Measurements from ENCODE around the gene MPP1.

The MPP1 gene

GRCh38 chrX:154804957-154805695 lies at the start of gene MPP1:
Gene MPP1 (minus strand): TSS chrX:154805485. CDS start chrX:154805373, 112 bp downstream.
- no peak for TF ChIP-seq FOXM1 (IDR thresholded peaks at IDR 0.05; ENCODE audit: borderline replicate concordance, low read depth)
- TF ChIP-seq MAX (IDR thresholded peaks at IDR 0.05): 0 out of 2 replicates have a peak, but pooled peaks have one; percentile 32

- no peak for TF ChIP-seq YY1 (IDR thresholded peaks at IDR 0.05; ENCODE audit: low read depth)
- no peak for TF ChIP-seq NFIC (IDR thresholded peaks at IDR 0.05)
- TF ChIP-seq CREB1 (IDR thresholded peaks at IDR 0.05; ENCODE audit: low read depth): no peak
- TF ChIP-seq TCF12 (IDR thresholded peaks at IDR 0.05; ENCODE audit: low read depth): no peak
- no peak for TF ChIP-seq TEAD4 (IDR thresholded peaks at IDR 0.05)
- no peak for TF ChIP-seq EP300 (IDR thresholded peaks at IDR 0.05; ENCODE audit: borderline replicate concordance)
- TF ChIP-seq RAD21 (IDR thresholded peaks at IDR 0.05; ENCODE audit: low read depth): no peak
- TF ChIP-seq REST (IDR thresholded peaks at IDR 0.05; ENCODE audit: low read depth): no peak
- TF ChIP-seq ZBTB7A (IDR thresholded peaks at IDR 0.05; ENCODE audit: low read depth): no peak
- no peak for TF ChIP-seq EGR1 (IDR thresholded peaks at IDR 0.05)
Observed at GRCh38 chrX:154850957-154851611, 45.8 kb upstream of the MPP1 start.

- TF ChIP-seq NFIC (IDR thresholded peaks at IDR 0.05) (no peak), RAD21 (IDR thresholded peaks at IDR 0.05; ENCODE audit: low read depth) (peak; percentile 72)
Observed at GRCh38 chrX:154840856-154841255, 35.6 kb upstream of the MPP1 start.

GRCh38 chrX:154836163-154836562 lies 30.9 kb upstream of the MPP1 start:
- TF ChIP-seq RAD21 (IDR thresholded peaks at IDR 0.05; ENCODE audit: low read depth) (no peak), EGR1 (IDR thresholded peaks at IDR 0.05) (no peak), REST (IDR thresholded peaks at IDR 0.05; ENCODE audit: low read depth) (no peak), ZBTB7A (IDR thresholded peaks at IDR 0.05; ENCODE audit: low read depth) (no peak), MAX (IDR thresholded peaks at IDR 0.05) (no peak), TAF1 (IDR thresholded peaks at IDR 0.05; ENCODE audit: low read depth) (no peak), CREB1 (IDR thresholded peaks at IDR 0.05; ENCODE audit: low read depth) (no peak), CEBPB (IDR thresholded peaks at IDR 0.05) (no peak), YY1 (IDR thresholded peaks at IDR 0.05; ENCODE audit: low read depth) (no peak), FOXM1 (IDR thresholded peaks at IDR 0.05; ENCODE audit: borderline replicate concordance, low read depth) (no peak), EP300 (IDR thresholded peaks at IDR 0.05; ENCODE audit: borderline replicate concordance) (no peak), USF1 (IDR thresholded peaks at IDR 0.05) (no peak), NFIC (IDR thresholded peaks at IDR 0.05) (no peak), TCF12 (IDR thresholded peaks at IDR 0.05; ENCODE audit: low read depth) (no peak), TEAD4 (IDR thresholded peaks at IDR 0.05) (no peak)

- TF ChIP-seq NFIC (IDR thresholded peaks at IDR 0.05) (no peak), CREB1 (IDR thresholded peaks at IDR 0.05; ENCODE audit: low read depth) (no peak), FOXM1 (IDR thresholded peaks at IDR 0.05; ENCODE audit: borderline replicate concordance, low read depth) (no peak), TAF1 (IDR thresholded peaks at IDR 0.05; ENCODE audit: low read depth) (no peak), ZBTB7A (IDR thresholded peaks at IDR 0.05; ENCODE audit: low read depth) (no peak), RAD21 (IDR thresholded peaks at IDR 0.05; ENCODE audit: low read depth) (no peak), MAX (IDR thresholded peaks at IDR 0.05) (no peak), YY1 (IDR thresholded peaks at IDR 0.05; ENCODE audit: low read depth) (no peak), CEBPB (IDR thresholded peaks at IDR 0.05) (no peak), EGR1 (IDR thresholded peaks at IDR 0.05) (no peak), USF1 (IDR thresholded peaks at IDR 0.05) (no peak), EP300 (IDR thresholded peaks at IDR 0.05; ENCODE audit: borderline replicate concordance) (no peak), TCF12 (IDR thresholded peaks at IDR 0.05; ENCODE audit: low read depth) (no peak), REST (IDR thresholded peaks at IDR 0.05; ENCODE audit: low read depth) (no peak), TEAD4 (IDR thresholded peaks at IDR 0.05) (no peak)
Observed at GRCh38 chrX:154834562-154834961, 29.3 kb upstream of the MPP1 start, which contains the start of gene SMIM9. Gene SMIM9 (minus strand): TSS chrX:154834662. CDS start chrX:154830856, 3,806 bp downstream.
